ENCODE measurements around the gene PPT1. TPM values are rescaled to one million over a fixed set of nuclear protein-coding genes. Genes with fewer than 3 reads are reported as not detected.

Gene PPT1
- total RNA-seq, 1 donor from 2014 or later: 33.4 TPM

- Histone ChIP-seq H3K4me3 (ENCODE audit: low read length in 3 of 3) (peak overlapping the region; percentile 45 to 59 (median 55)), H3K4me1 (ENCODE audit: control insufficient read depth in 3 of 3, insufficient read depth in 3 of 3, low read length in 3 of 3) (peaks cover 40 to 57% (median 50%) of the 10 kb centered on the region in 3 donors), H3K27me3 (ENCODE audit: control insufficient read depth in 3 of 3, insufficient read depth in 3 of 3, low read length in 3 of 3) (no peaks in the 10 kb centered on the region), H3K36me3 (ENCODE audit: control insufficient read depth in 3 of 3, insufficient read depth in 3 of 3, low read length in 3 of 3) (peaks cover 0 to 3% (median 0%) of the 10 kb centered on the region in 3 donors), H3K27ac (ENCODE audit: low read depth, low read length) (peak overlapping the region; percentile 100), H3K9me3 (ENCODE audit: control insufficient read depth in 3 of 3, low read length in 3 of 3) (no peaks in the 10 kb centered on the region), H3K9ac (ENCODE audit: low read depth in 1 of 3, low read length in 3 of 3) (peak overlapping the region; percentile 61 to 70 (median 69))
These were observed 60.5 kb downstream of the PPT1 start for GRCh38 chr1:40036574-40036973.

- Histone ChIP-seq H3K4me1 (ENCODE audit: control insufficient read depth in 3 of 3, insufficient read depth in 3 of 3, low read length in 3 of 3) (peaks cover 36 to 47% (median 44%) of the 10 kb centered on the region in 3 donors), H3K27ac (ENCODE audit: low read depth, low read length) (peak overlapping the region; percentile 100), H3K27me3 (ENCODE audit: control insufficient read depth in 3 of 3, insufficient read depth in 3 of 3, low read length in 3 of 3) (no peaks in the 10 kb centered on the region)
These were observed 62.2 kb downstream of the PPT1 start for GRCh38 chr1:40034869-40035268.

GRCh38 chr1:40032240-40032891 lies 64.7 kb downstream of the PPT1 start:
- Histone ChIP-seq H3K36me3 (ENCODE audit: control insufficient read depth in 3 of 3, insufficient read depth in 3 of 3, low read length in 3 of 3) (no peaks in the 10 kb centered on the region), H3K27ac (ENCODE audit: low read depth, low read length) (no peak overlapping the region), H3K9ac (ENCODE audit: low read depth in 1 of 3, low read length in 3 of 3) (no peak overlapping the region), H3K27me3 (ENCODE audit: control insufficient read depth in 3 of 3, insufficient read depth in 3 of 3, low read length in 3 of 3) (no peaks in the 10 kb centered on the region), H3K4me3 (ENCODE audit: low read length in 3 of 3) (no peak overlapping the region), H3K9me3 (ENCODE audit: control insufficient read depth in 3 of 3, low read length in 3 of 3) (no peaks in the 10 kb centered on the region), H3K4me1 (ENCODE audit: control insufficient read depth in 3 of 3, insufficient read depth in 3 of 3, low read length in 3 of 3) (peaks cover 23 to 26% (median 24%) of the 10 kb centered on the region in 3 donors)

More at GRCh38 chr1:40034869-40035268, 62.2 kb downstream of the PPT1 start:
- Histone ChIP-seq H3K36me3 (ENCODE audit: control insufficient read depth in 3 of 3, insufficient read depth in 3 of 3, low read length in 3 of 3) (no peaks in the 10 kb centered on the region), H3K9me3 (ENCODE audit: control insufficient read depth in 3 of 3, low read length in 3 of 3) (no peaks in the 10 kb centered on the region), H3K4me3 (ENCODE audit: low read length in 3 of 3) (no peak overlapping the region), H3K9ac (ENCODE audit: low read depth in 1 of 3, low read length in 3 of 3) (peak overlapping the region in 1 of 3 donors; percentile 1)

GRCh38 chr1:40030528-40031135 lies 66.4 kb downstream of the PPT1 start:
- peaks cover 0 to 4% (median 0%) of the 10 kb centered on the region in 3 donors for H3K9me3 ChIP-seq (ENCODE audit: control insufficient read depth in 3 of 3, low read length in 3 of 3)
- no peaks in the 10 kb centered on the region for H3K36me3 ChIP-seq (ENCODE audit: control insufficient read depth in 3 of 3, insufficient read depth in 3 of 3, low read length in 3 of 3)
- peaks cover 7 to 9% (median 7%) of the 10 kb centered on the region in 3 donors for H3K4me1 ChIP-seq (ENCODE audit: control insufficient read depth in 3 of 3, insufficient read depth in 3 of 3, low read length in 3 of 3)
- no peaks in the 10 kb centered on the region for H3K27me3 ChIP-seq (ENCODE audit: control insufficient read depth in 3 of 3, insufficient read depth in 3 of 3, low read length in 3 of 3)
- H3K9ac ChIP-seq (ENCODE audit: low read depth in 1 of 3, low read length in 3 of 3): no peak overlapping the region
- H3K27ac ChIP-seq (ENCODE audit: low read depth, low read length): no peak overlapping the region
- H3K4me3 ChIP-seq (ENCODE audit: low read length in 3 of 3): no peak overlapping the region

GRCh38 chr1:40029608-40030007 lies 67.4 kb downstream of the PPT1 start:
- H3K9me3 ChIP-seq (ENCODE audit: control insufficient read depth in 3 of 3, low read length in 3 of 3): peaks cover 0 to 4% (median 0%) of the 10 kb centered on the region in 3 donors
- no peak overlapping the region for H3K27ac ChIP-seq (ENCODE audit: low read depth, low read length)
- H3K4me3 ChIP-seq (ENCODE audit: low read length in 3 of 3): no peak overlapping the region
- H3K4me1 ChIP-seq (ENCODE audit: control insufficient read depth in 3 of 3, insufficient read depth in 3 of 3, low read length in 3 of 3): peaks cover under 1 to 2% (median 2%) of the 10 kb centered on the region in 3 donors
- H3K36me3 ChIP-seq (ENCODE audit: control insufficient read depth in 3 of 3, insufficient read depth in 3 of 3, low read length in 3 of 3): no peaks in the 10 kb centered on the region
- H3K27me3 ChIP-seq (ENCODE audit: control insufficient read depth in 3 of 3, insufficient read depth in 3 of 3, low read length in 3 of 3): no peaks in the 10 kb centered on the region
- H3K9ac ChIP-seq (ENCODE audit: low read depth in 1 of 3, low read length in 3 of 3): no peak overlapping the region

- Histone ChIP-seq H3K4me1 (ENCODE audit: control insufficient read depth in 3 of 3, insufficient read depth in 3 of 3, low read length in 3 of 3) (peaks cover 0 to 2% (median 0%) of the 10 kb centered on the region in 3 donors), H3K27me3 (ENCODE audit: control insufficient read depth in 3 of 3, insufficient read depth in 3 of 3, low read length in 3 of 3) (no peaks in the 10 kb centered on the region), H3K36me3 (ENCODE audit: control insufficient read depth in 3 of 3, insufficient read depth in 3 of 3, low read length in 3 of 3) (no peaks in the 10 kb centered on the region), H3K9me3 (ENCODE audit: control insufficient read depth in 3 of 3, low read length in 3 of 3) (peaks cover 4 to 6% (median 5%) of the 10 kb centered on the region in 3 donors), H3K9ac (ENCODE audit: low read depth in 1 of 3, low read length in 3 of 3) (no peak overlapping the region), H3K27ac (ENCODE audit: low read depth, low read length) (no peak overlapping the region), H3K4me3 (ENCODE audit: low read length in 3 of 3) (no peak overlapping the region)
These were observed 69.4 kb downstream of the PPT1 start for GRCh38 chr1:40027647-40028046.

- Histone ChIP-seq H3K4me3 (ENCODE audit: low read length in 3 of 3) (no peak overlapping the region), H3K9me3 (ENCODE audit: control insufficient read depth in 3 of 3, low read length in 3 of 3) (peaks cover 4 to 6% (median 5%) of the 10 kb centered on the region in 3 donors), H3K9ac (ENCODE audit: low read depth in 1 of 3, low read length in 3 of 3) (no peak overlapping the region), H3K36me3 (ENCODE audit: control insufficient read depth in 3 of 3, insufficient read depth in 3 of 3, low read length in 3 of 3) (no peaks in the 10 kb centered on the region), H3K27ac (ENCODE audit: low read depth, low read length) (no peak overlapping the region), H3K27me3 (ENCODE audit: control insufficient read depth in 3 of 3, insufficient read depth in 3 of 3, low read length in 3 of 3) (no peaks in the 10 kb centered on the region), H3K4me1 (ENCODE audit: control insufficient read depth in 3 of 3, insufficient read depth in 3 of 3, low read length in 3 of 3) (no peaks in the 10 kb centered on the region)
These were observed 72.4 kb downstream of the PPT1 start for GRCh38 chr1:40024671-40025070.

GRCh38 chr1:40023379-40023944 lies 73.6 kb downstream of the PPT1 start:
- Histone ChIP-seq H3K9me3 (ENCODE audit: control insufficient read depth in 3 of 3, low read length in 3 of 3) (peaks cover 4 to 6% (median 5%) of the 10 kb centered on the region in 3 donors), H3K4me1 (ENCODE audit: control insufficient read depth in 3 of 3, insufficient read depth in 3 of 3, low read length in 3 of 3) (no peaks in the 10 kb centered on the region), H3K27me3 (ENCODE audit: control insufficient read depth in 3 of 3, insufficient read depth in 3 of 3, low read length in 3 of 3) (no peaks in the 10 kb centered on the region), H3K36me3 (ENCODE audit: control insufficient read depth in 3 of 3, insufficient read depth in 3 of 3, low read length in 3 of 3) (no peaks in the 10 kb centered on the region), H3K27ac (ENCODE audit: low read depth, low read length) (no peak overlapping the region), H3K9ac (ENCODE audit: low read depth in 1 of 3, low read length in 3 of 3) (no peak overlapping the region), H3K4me3 (ENCODE audit: low read length in 3 of 3) (no peak overlapping the region)

All from skeletal muscle tissue (tissue), 4 donors.